NB4 (cell line): ENCODE results near the gene ZACN.
"Not testable (repeated sequence)": the region's sequence is repeated elsewhere in the genome, so short reads cannot be mapped to it uniquely, and the experiment has no call there.

ENCODE experiments used
- POLR2A ChIP-seq: IDR thresholded peaks from 2 replicates; pipeline ENCODE4 v1.6.1; 2011; ENCODE audit warnings: mild to moderate bottlenecking; ENCODE audit not compliant: insufficient read length; ENCODE audit errors: extremely low read depth
- TF ChIP-seq, protein P1 (sequence below): IDR thresholded peaks from one replicate; pipeline ENCODE4 v1.5.1; 2012; ENCODE audit warnings: low read depth, low read length

DNA sequence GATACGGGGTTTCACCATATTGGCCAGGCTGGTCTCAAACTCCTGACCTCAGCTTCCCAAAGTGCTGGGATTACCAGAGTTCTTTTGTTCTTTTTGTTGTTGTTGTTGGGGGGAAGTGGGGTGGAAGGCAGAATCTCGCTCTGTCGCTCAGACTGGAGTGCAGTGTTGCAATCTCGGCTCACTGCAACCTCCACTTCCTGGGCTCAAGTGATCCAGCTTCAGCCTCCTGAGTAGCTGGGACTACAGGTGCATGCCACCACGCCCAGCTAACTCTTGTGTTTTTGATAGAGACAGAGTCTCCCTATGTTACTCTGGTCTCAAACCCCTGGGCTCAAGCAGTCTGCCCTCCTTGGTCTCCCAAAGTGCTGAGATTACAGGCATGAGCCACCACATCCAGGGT lies 612 bp upstream of the ZACN start:
- TF ChIP-seq, protein P1, sequence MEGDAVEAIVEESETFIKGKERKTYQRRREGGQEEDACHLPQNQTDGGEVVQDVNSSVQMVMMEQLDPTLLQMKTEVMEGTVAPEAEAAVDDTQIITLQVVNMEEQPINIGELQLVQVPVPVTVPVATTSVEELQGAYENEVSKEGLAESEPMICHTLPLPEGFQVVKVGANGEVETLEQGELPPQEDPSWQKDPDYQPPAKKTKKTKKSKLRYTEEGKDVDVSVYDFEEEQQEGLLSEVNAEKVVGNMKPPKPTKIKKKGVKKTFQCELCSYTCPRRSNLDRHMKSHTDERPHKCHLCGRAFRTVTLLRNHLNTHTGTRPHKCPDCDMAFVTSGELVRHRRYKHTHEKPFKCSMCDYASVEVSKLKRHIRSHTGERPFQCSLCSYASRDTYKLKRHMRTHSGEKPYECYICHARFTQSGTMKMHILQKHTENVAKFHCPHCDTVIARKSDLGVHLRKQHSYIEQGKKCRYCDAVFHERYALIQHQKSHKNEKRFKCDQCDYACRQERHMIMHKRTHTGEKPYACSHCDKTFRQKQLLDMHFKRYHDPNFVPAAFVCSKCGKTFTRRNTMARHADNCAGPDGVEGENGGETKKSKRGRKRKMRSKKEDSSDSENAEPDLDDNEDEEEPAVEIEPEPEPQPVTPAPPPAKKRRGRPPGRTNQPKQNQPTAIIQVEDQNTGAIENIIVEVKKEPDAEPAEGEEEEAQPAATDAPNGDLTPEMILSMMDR = not testable (repeated sequence)
- not testable (repeated sequence) for TF ChIP-seq POLR2A
